Endodermal cell (in vitro differentiated cells): ENCODE data around the gene PIK3C2B. TPM values are rescaled to one million over a fixed set of nuclear protein-coding genes. Genes with fewer than 3 reads are reported as not detected.

Experiments
- DNase-seq: peaks from one replicate; pipeline ENCODE4 v3.0.0-alpha.2; 2017
- H3K27ac ChIP-seq: 2 replicates; pipeline ENCODE4 v1.5.1; 2013; ENCODE audit warnings: mild to moderate bottlenecking, low read depth, low read length, moderate library complexity
- H3K27me3 ChIP-seq: 2 replicates; pipeline ENCODE4 v1.6.1; 2013; ENCODE audit warnings: mild to moderate bottlenecking, low read length, moderate library complexity; ENCODE audit not compliant: insufficient read depth, control insufficient read depth, poor library complexity, severe bottlenecking
- H3K36me3 ChIP-seq: 2 replicates; pipeline ENCODE4 v1.7.0; 2013; ENCODE audit warnings: mild to moderate bottlenecking, low read length, moderate library complexity; ENCODE audit not compliant: control insufficient read depth, insufficient read depth
- H3K4me1 ChIP-seq: one replicate; pipeline ENCODE4 v1.7.0; 2013; ENCODE audit warnings: low read length; ENCODE audit not compliant: control insufficient read depth, insufficient read depth
- H3K4me3 ChIP-seq: 2 replicates; pipeline ENCODE4 v1.5.1; 2013; ENCODE audit warnings: mild to moderate bottlenecking, low read length, moderate library complexity
- H3K9ac ChIP-seq: 2 replicates; pipeline ENCODE4 v1.6.1; 2013; ENCODE audit warnings: mild to moderate bottlenecking, low read length, moderate library complexity; ENCODE audit not compliant: poor library complexity, severe bottlenecking; ENCODE audit errors: extremely low read depth
- H3K9me3 ChIP-seq: 2 replicates; pipeline ENCODE4 v1.6.1; 2013; ENCODE audit warnings: mild to moderate bottlenecking, low read length, moderate library complexity; ENCODE audit not compliant: control insufficient read depth
- H3K27ac Mint-ChIP-seq: 2 replicates; pipeline ENCODE4 v1.8.0; 2020; ENCODE audit warnings: mixed read lengths
- H3K27me3 Mint-ChIP-seq: 2 replicates; pipeline ENCODE4 v1.8.0; 2021; ENCODE audit warnings: mild to moderate bottlenecking, mixed read lengths; ENCODE audit not compliant: insufficient read depth
- H3K36me3 Mint-ChIP-seq: 2 replicates; pipeline ENCODE4 v1.8.0; 2020; ENCODE audit warnings: low read depth, mixed read lengths
- H3K4me1 Mint-ChIP-seq: 2 replicates; pipeline ENCODE4 v1.8.0; 2020; ENCODE audit warnings: mixed read lengths
- H3K4me3 Mint-ChIP-seq: 2 replicates; pipeline ENCODE4 v1.8.0; 2020; ENCODE audit warnings: mild to moderate bottlenecking, moderate library complexity, mixed read lengths
- H3K9me3 Mint-ChIP-seq: 2 replicates; pipeline ENCODE4 v1.8.0; 2020; ENCODE audit warnings: mild to moderate bottlenecking, mixed read lengths
- WGBS, 2 experiments: methylation state at CpG; one replicate each; pipeline versions ENCODE4 v1.1.5 to v1.1.7; 2013; ENCODE audit warnings: missing lambda C conversion rate in 2 of 2, mixed read lengths in 1 of 2; ENCODE audit not compliant: insufficient coverage in 1 of 2, insufficient read length in 1 of 2; 5-methylcytosine and 5-hydroxymethylcytosine counted together
- total RNA-seq, 2 donors: library from RNA; stranded (reverse); fragmentation: NEBNext Ultra II Directional in 1 of 2; extraction: Animal tissue kit (Norgen Biotek cat#: 25700) in 1 of 2; gene quantifications; 2 replicates in 1 of 2; 3 replicates in 1 of 2; pipeline ENCODE4 v1.2.1, GENCODE V29; 2021
- TF ChIP-seq, protein P1 (sequence below): fragments of 200-600 bp; sonication (generic); conservative IDR thresholded peaks from 2 replicates; pipeline ENCODE4 v1.5.0; 2021; ENCODE audit warnings: antibody characterized with exemption, mild to moderate bottlenecking

PIK3C2B gene
- total RNA-seq, 2 donors from 2014 or later: 21.3 to 23.9 TPM

DNA sequence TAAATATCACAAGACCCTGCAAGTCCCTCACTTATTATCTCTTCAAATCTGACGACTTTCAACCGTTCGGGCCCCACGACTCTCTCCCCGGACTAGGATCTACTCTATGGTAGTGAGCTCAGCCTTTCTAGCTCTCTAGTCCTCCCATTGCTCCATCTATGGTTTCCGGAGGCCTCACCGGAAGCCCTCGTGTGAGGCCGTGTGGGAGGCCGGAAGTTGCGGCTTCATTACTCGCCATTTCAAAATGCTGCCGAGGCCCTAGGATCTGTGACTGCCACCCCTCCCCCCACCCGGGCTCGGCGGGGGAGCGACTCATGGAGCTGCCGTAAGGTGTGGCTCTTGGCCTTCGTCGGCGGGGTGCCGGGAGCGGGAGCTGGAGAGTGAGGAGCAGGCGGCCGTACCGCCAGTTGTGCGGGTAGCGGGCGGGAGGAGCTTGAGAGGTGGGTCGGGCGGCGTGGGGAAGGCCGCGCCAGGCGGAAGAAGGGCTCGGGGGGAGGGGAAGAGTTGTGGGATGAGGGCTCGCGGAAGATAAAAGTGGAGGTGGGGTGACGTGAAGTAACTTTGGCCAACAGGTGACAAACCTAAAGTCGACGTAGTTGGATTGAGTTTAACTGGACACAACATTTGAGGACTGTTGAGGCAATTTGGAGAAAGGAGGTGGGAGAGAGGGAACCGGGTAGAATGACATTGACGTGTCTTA, 21.7 kb upstream of the PIK3C2B start, which contains the start of gene MDM4:
TSS of gene MDM4 (plus strand) at position 227 of the 700 bp plus-strand sequence. CDS start 9,113 bp downstream, outside the sequence.
- Histone ChIP-seq H3K27ac (peak within 1 kb of the TSS; percentile 90), H3K4me1 (no peaks in the 10 kb centered on the region), H3K4me3 (peak within 1 kb of the TSS; percentile 94), H3K36me3 (peaks cover 19% of the 10 kb centered on the region), H3K27me3 (no peaks in the 10 kb centered on the region), H3K9me3 (no peaks in the 10 kb centered on the region), H3K9ac (peak within 1 kb of the TSS; percentile 92)
- Mint-ChIP-seq H3K4me1 (peaks cover 6% of the 10 kb centered on the region), H3K36me3 (peaks cover 28% of the 10 kb centered on the region), H3K27me3 (no peaks in the 10 kb centered on the region), H3K9me3 (no peaks in the 10 kb centered on the region), H3K27ac (no peak within 1 kb of the TSS), H3K4me3 (no peak within 1 kb of the TSS)
- 0 to 1% methylated on average over 22 to 43 of the region's 43 CpGs for WGBS, 2 experiments
- peak; percentile 98 for DNase-seq
- TF ChIP-seq, protein P1, sequence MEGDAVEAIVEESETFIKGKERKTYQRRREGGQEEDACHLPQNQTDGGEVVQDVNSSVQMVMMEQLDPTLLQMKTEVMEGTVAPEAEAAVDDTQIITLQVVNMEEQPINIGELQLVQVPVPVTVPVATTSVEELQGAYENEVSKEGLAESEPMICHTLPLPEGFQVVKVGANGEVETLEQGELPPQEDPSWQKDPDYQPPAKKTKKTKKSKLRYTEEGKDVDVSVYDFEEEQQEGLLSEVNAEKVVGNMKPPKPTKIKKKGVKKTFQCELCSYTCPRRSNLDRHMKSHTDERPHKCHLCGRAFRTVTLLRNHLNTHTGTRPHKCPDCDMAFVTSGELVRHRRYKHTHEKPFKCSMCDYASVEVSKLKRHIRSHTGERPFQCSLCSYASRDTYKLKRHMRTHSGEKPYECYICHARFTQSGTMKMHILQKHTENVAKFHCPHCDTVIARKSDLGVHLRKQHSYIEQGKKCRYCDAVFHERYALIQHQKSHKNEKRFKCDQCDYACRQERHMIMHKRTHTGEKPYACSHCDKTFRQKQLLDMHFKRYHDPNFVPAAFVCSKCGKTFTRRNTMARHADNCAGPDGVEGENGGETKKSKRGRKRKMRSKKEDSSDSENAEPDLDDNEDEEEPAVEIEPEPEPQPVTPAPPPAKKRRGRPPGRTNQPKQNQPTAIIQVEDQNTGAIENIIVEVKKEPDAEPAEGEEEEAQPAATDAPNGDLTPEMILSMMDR: no peak

DNA sequence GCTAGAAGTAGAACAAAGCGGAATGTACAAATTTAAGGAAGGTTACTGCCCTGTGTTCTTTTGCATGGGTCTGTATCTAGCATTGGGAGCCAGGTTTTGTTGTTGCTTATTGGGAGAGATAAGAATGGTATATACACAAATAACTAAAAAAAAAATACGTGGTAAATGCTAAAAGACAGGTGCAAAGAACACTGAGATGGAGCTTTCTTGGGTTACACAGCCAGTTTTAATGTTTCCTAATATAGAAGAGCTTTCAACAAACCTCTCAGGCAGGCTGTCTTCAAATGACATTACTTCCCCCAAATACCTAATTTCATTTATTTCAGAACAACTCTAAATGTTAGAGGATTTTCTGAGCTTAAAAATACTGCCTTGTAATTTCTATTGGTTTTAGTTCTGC, 20.2 kb upstream of the PIK3C2B start:
- Histone ChIP-seq H3K9me3 (no peaks in the 10 kb centered on the region), H3K36me3 (peaks cover 15% of the 10 kb centered on the region), H3K27ac (no peak overlapping the region), H3K4me3 (no peak overlapping the region), H3K9ac (no peak overlapping the region), H3K27me3 (no peaks in the 10 kb centered on the region), H3K4me1 (no peaks in the 10 kb centered on the region)
- Mint-ChIP-seq H3K36me3 (peaks cover 21% of the 10 kb centered on the region), H3K9me3 (no peaks in the 10 kb centered on the region), H3K4me1 (peaks cover 4% of the 10 kb centered on the region), H3K27me3 (no peaks in the 10 kb centered on the region), H3K27ac (no peak overlapping the region), H3K4me3 (no peak overlapping the region)
- no peak for DNase-seq
- 71 to 95% methylated on average over 1 to 2 of the region's 2 CpGs for WGBS, 2 experiments
- TF ChIP-seq, protein P1: no peak

DNA sequence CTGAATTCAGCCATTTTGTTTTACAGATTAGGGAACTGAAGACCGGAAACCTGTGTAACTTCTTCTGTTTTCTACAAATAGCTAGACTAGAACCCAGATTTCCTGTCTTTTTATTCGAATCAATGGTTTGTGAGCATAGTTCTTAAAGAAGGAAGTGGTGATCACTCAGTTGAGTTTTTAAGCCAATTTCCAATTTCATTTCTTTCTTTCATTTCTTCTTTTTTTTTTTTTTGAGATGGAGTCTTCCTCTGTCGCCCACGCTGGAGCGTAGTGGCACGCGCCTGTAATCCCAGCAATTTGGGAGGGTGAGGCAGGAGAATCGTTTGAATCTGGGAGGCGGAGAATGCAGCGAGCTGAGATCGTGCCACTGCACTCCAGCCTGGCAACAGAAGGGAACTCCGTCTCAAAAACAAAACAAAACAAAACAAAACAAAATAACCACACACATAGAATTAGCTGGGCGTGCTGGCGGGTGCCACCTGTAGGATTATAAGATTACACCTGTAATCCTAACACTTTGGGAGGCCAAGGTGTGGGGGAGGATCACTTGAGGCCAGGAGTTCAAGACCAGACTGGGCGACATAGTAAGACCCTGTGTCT, 18.6 kb upstream of the PIK3C2B start:
- no peaks in the 10 kb centered on the region for H3K9me3 Mint-ChIP-seq
- no peaks in the 10 kb centered on the region for H3K27me3 Mint-ChIP-seq
- no peak overlapping the region for H3K27ac Mint-ChIP-seq
- H3K4me1 ChIP-seq: no peaks in the 10 kb centered on the region
- H3K36me3 Mint-ChIP-seq: peaks cover 5% of the 10 kb centered on the region
- TF ChIP-seq, protein P1: no peak
- peaks cover 6% of the 10 kb centered on the region for H3K36me3 ChIP-seq
- H3K27me3 ChIP-seq: no peaks in the 10 kb centered on the region
- no peak overlapping the region for H3K9ac ChIP-seq
- H3K4me3 ChIP-seq: no peak overlapping the region
- no peak overlapping the region for H3K27ac ChIP-seq
- H3K4me1 Mint-ChIP-seq: peaks cover 4% of the 10 kb centered on the region
- no peak for DNase-seq
- H3K4me3 Mint-ChIP-seq: no peak overlapping the region
- no peaks in the 10 kb centered on the region for H3K9me3 ChIP-seq
- WGBS, 2 experiments: 91 to 100% methylated on average over 2 to 15 of the region's 15 CpGs
